Measurements from ENCODE around the gene RND3.

DNA sequence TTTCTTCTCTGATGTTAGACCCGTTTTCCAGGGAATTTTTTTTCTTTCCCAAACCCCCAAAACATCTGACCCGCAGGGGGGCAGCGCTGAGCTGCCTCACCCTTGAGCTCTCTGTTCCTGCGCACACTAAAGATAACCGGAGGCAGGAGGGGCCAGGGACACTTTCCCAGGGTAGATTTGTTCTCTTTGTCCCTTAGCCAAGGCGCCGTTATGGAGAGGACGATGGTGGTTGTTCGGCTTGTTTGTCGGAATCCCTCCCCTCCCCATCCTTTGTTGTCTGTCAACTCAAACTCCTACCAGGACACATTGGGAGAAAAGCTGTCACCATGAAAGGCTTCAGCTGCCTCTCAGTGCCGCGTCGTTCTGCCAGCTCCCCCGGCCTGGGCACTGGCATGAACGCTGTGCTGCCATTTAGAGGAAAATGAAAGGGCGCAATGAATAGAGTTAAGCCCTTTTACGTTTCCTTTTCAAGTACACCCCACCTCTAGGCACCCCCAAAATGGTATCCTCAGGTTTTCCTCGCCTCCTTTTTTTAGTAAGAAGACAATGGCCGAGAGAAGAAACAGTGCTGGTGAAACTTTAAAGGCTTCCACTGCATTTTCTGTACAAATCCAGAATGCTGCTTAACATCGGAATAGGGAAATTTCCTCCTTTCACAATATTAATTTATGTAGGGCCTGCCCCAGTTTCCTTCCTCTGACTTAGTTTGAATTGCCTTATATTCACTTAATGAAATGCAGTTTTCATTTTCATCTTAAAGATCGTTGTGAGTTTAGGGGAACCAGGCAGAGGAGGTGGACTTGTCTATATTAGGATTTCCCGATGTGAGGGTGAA lies 62.1 kb downstream of the RND3 start:
- no peak for TF ChIP-seq POLR2A (IDR thresholded peaks at IDR 0.05)
- TF ChIP-seq, protein P1, sequence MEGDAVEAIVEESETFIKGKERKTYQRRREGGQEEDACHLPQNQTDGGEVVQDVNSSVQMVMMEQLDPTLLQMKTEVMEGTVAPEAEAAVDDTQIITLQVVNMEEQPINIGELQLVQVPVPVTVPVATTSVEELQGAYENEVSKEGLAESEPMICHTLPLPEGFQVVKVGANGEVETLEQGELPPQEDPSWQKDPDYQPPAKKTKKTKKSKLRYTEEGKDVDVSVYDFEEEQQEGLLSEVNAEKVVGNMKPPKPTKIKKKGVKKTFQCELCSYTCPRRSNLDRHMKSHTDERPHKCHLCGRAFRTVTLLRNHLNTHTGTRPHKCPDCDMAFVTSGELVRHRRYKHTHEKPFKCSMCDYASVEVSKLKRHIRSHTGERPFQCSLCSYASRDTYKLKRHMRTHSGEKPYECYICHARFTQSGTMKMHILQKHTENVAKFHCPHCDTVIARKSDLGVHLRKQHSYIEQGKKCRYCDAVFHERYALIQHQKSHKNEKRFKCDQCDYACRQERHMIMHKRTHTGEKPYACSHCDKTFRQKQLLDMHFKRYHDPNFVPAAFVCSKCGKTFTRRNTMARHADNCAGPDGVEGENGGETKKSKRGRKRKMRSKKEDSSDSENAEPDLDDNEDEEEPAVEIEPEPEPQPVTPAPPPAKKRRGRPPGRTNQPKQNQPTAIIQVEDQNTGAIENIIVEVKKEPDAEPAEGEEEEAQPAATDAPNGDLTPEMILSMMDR (IDR thresholded peaks at IDR 0.05): no peak

Measured in upper lobe of left lung (tissue), 4 donors.